Right atrium auricular region (tissue), 2 donors: Measurements from ENCODE around the gene ATP1B2. TPM values are rescaled to one million over a fixed set of nuclear protein-coding genes. Genes with fewer than 3 reads are reported as not detected.

Experiments used
- DNase-seq: peaks from one replicate; pipeline ENCODE4 v3.0.0-alpha.2; 2019; ENCODE audit warnings: low spot score
- H3K27ac ChIP-seq, 2 donors: fragments of 200-600 bp; sonication (generic); 1 replicate in 1 of 2; 2 replicates in 1 of 2; pipeline ENCODE4 v1.5.1; 2016 to 2019
- H3K27me3 ChIP-seq, 2 donors: fragments of 200-600 bp; sonication (generic); one replicate each; pipeline versions ENCODE4 v1.5.1 to v1.6.0; 2017 to 2019
- H3K36me3 ChIP-seq: fragments of 200-600 bp; sonication (generic); one replicate; pipeline ENCODE4 v1.5.1; 2016
- H3K4me1 ChIP-seq, 2 donors: fragments of 200-600 bp; sonication (generic); one replicate each; pipeline versions ENCODE4 v1.5.1 to v1.6.0; 2017 to 2019
- H3K4me3 ChIP-seq, 2 donors: fragments of 200-600 bp; sonication (generic); 1 replicate in 1 of 2; 2 replicates in 1 of 2; pipeline ENCODE4 v1.5.1; 2017 to 2019; ENCODE audit warnings: mild to moderate bottlenecking in 1 of 2, moderate library complexity in 1 of 2
- H3K9me3 ChIP-seq, 2 donors: fragments of 200-600 bp; sonication (generic); one replicate each; pipeline ENCODE4 v1.5.1; 2019
- CTCF ChIP-seq, 2 donors: fragments of 200-600 bp; sonication (generic); IDR thresholded peaks; one replicate each; pipeline ENCODE4 v1.5.1; 2019; ENCODE audit warnings: antibody characterized with exemption in 2 of 2
- total RNA-seq, 2 donors: library from RNA; depleted of rRNA; stranded (reverse); fragments of >200 nt; gene quantifications; one replicate each; pipeline ENCODE4 v1.1.0, GENCODE V29; 2016

Gene ATP1B2
- total RNA-seq, 2 donors from 2014 or later, result 1.2 to 2.2 TPM

GRCh38 chr17:7651665-7652387 lies 1.1 kb downstream of the ATP1B2 start:
- Histone ChIP-seq H3K27me3 (no peaks in the 10 kb centered on the region), H3K9me3 (no peaks in the 10 kb centered on the region), H3K36me3 (no peaks in the 10 kb centered on the region), H3K4me1 (peaks cover 0 to 26% of the 10 kb centered on the region in 2 donors), H3K27ac (peak overlapping the region; percentile 48 to 65), H3K4me3 (peak overlapping the region; percentile 42 to 55)
- no peak for TF ChIP-seq CTCF (IDR thresholded peaks at IDR 0.05)
- DNase-seq, result no peak

- DNase-seq, result no peak
- no peak for TF ChIP-seq CTCF (IDR thresholded peaks at IDR 0.05)
- no peak overlapping the region for H3K27ac ChIP-seq
Observed at GRCh38 chr17:7652388-7653356, 1.9 kb downstream of the ATP1B2 start.

GRCh38 chr17:7654832-7655540 lies 4.3 kb downstream of the ATP1B2 start:
- DNase-seq, result no peak
- no peaks in the 10 kb centered on the region for H3K9me3 ChIP-seq
- H3K4me3 ChIP-seq, result no peak overlapping the region
- H3K36me3 ChIP-seq, result no peaks in the 10 kb centered on the region
- no peak for TF ChIP-seq CTCF (IDR thresholded peaks at IDR 0.05)
- H3K4me1 ChIP-seq, result peaks cover 0 to 26% of the 10 kb centered on the region in 2 donors
- H3K27ac ChIP-seq, result no peak overlapping the region
- no peaks in the 10 kb centered on the region for H3K27me3 ChIP-seq

More at GRCh38 chr17:7652388-7653356, 1.9 kb downstream of the ATP1B2 start:
- Histone ChIP-seq H3K27me3 (no peaks in the 10 kb centered on the region), H3K4me1 (peaks cover 0 to 26% of the 10 kb centered on the region in 2 donors), H3K9me3 (no peaks in the 10 kb centered on the region), H3K4me3 (peak overlapping the region in 1 of 2 donors; percentile 55), H3K36me3 (no peaks in the 10 kb centered on the region)

GRCh38 chr17:7655541-7655840 lies 4.8 kb downstream of the ATP1B2 start:
- H3K4me3 ChIP-seq, result no peak overlapping the region
- TF ChIP-seq CTCF (IDR thresholded peaks at IDR 0.05), result no peak
- H3K9me3 ChIP-seq, result no peaks in the 10 kb centered on the region
- H3K27ac ChIP-seq, result no peak overlapping the region
- H3K36me3 ChIP-seq, result no peaks in the 10 kb centered on the region
- DNase-seq, result no peak
- H3K27me3 ChIP-seq, result no peaks in the 10 kb centered on the region
- H3K4me1 ChIP-seq, result peaks cover 0 to 21% of the 10 kb centered on the region in 2 donors

- no peak for TF ChIP-seq CTCF (IDR thresholded peaks at IDR 0.05)
- Histone ChIP-seq H3K9me3 (no peaks in the 10 kb centered on the region), H3K36me3 (no peaks in the 10 kb centered on the region), H3K27ac (peak overlapping the region in 1 of 2 donors; percentile 29), H3K4me3 (no peak overlapping the region), H3K4me1 (peaks cover 0 to 5% of the 10 kb centered on the region in 2 donors), H3K27me3 (no peaks in the 10 kb centered on the region)
- DNase-seq, result no peak
Observed at GRCh38 chr17:7656958-7657609, 6.4 kb downstream of the ATP1B2 start.
